NCI-H510A treated with DMSO at 0.1 percent for 48 hours (cell line): Measurements from ENCODE around the gene CNDP1.

Source experiments
- DNase-seq: peaks from one replicate; lab custom pipeline; 2025; lab: John Stamatoyannopoulos, UW

CNDP1 gene

GRCh38 chr18:74625157-74625556 is 90.9 kb downstream of the CNDP1 start:
- no peak for DNase-seq

GRCh38 chr18:74626049-74626874 is 92.0 kb downstream of the CNDP1 start:
- no peak for DNase-seq

- no peak for DNase-seq
Observed at GRCh38 chr18:74630804-74631203, 96.5 kb downstream of the CNDP1 start.

- DNase-seq: no peak
Observed at GRCh38 chr18:74631212-74631611, 96.9 kb downstream of the CNDP1 start.

GRCh38 chr18:74631623-74632350 is 97.5 kb downstream of the CNDP1 start:
- no peak for DNase-seq

GRCh38 chr18:74632351-74632679 is 98.0 kb downstream of the CNDP1 start:
- DNase-seq: no peak

- no peak for DNase-seq
Observed at GRCh38 chr18:74632856-74633255, 98.6 kb downstream of the CNDP1 start.

- DNase-seq: peak; percentile 86
Observed at GRCh38 chr18:74633652-74634352, 99.5 kb downstream of the CNDP1 start.

GRCh38 chr18:74635224-74635975 is 101.1 kb downstream of the CNDP1 start:
- DNase-seq: peak; percentile 98
